Suprapubic skin (tissue), 3 donors: ENCODE measurements around the gene LCE2A.

ENCODE experiments used
- CTCF ChIP-seq, 2 donors: fragments of 200-600 bp in 1 of 2; fragments of 450-650 bp in 1 of 2; sonication (generic) in 1 of 2; IDR thresholded peaks; one replicate each; pipeline ENCODE4 v1.5.1; 2016 to 2019; ENCODE audit warnings: antibody characterized with exemption in 2 of 2, mild to moderate bottlenecking in 1 of 2, moderate library complexity in 1 of 2
- POLR2A ChIP-seq, 2 donors: fragments of 450-650 bp; IDR thresholded peaks; one replicate each; pipeline ENCODE4 v1.6.1; 2017; ENCODE audit warnings: antibody characterized with exemption in 2 of 2, mild to moderate bottlenecking in 2 of 2, moderate library complexity in 2 of 2

- TF ChIP-seq CTCF (IDR thresholded peaks at IDR 0.05), result no peak
- TF ChIP-seq POLR2A (IDR thresholded peaks at IDR 0.05), result no peak
Measured at GRCh38 chr1:152745289-152745704, 47.2 kb downstream of the LCE2A start.
